ENCODE measurements around the gene AFTPH. TPM values are rescaled to one million over a fixed set of nuclear protein-coding genes. Genes with fewer than 3 reads are reported as not detected.

The AFTPH gene
- 17.9 TPM for total RNA-seq (2021; ENCODE audit: unreplicated experiment)
- 10.6 TPM for polyA plus RNA-seq (2012; ENCODE audit: insufficient read length)
- Bru-seq, nascent RNA, result percentile 78 among the genes with signal in this experiment
- percentile 73 among the genes with signal in this experiment for BruChase-seq, experiment 1, labeled RNA remaining after a 2-hour chase
- BruChase-seq, experiment 2, labeled RNA remaining after a 6-hour chase, result percentile 68 among the genes with signal in this experiment
- long read RNA-seq, full-length matches to known transcripts, result 21 of 46 reads
- long read RNA-seq, partial matches to known transcripts, result 5 of 46 reads
- long read RNA-seq, other reads (novel, unspliced or antisense), result 20 of 46 reads

- BruUV-seq (replicated peaks), result no TSS peak
- H3K4me1 ChIP-seq (ENCODE audit: control insufficient read depth, insufficient read depth, low read length), result peaks cover 16% of the 10 kb centered on the region
- in situ Hi-C loops (cut with HindIII; ENCODE audit: low pct_unique_long_range_greater_than_20kb, low sequenced_read_pairs), result no loop called here
- H3K27me3 ChIP-seq (ENCODE audit: control insufficient read depth, insufficient read depth, low read length), result peaks cover 10% of the 10 kb centered on the region
- intact Hi-C loops (cut with micrococcal nuclease; ENCODE audit: unreplicated experiment), result loop anchor here (2.0 to 5.0 kb wide), 2 partner anchors 38 to 349 kb away; no protein-coding TSS in a partner anchor
- H3K36me3 ChIP-seq (ENCODE audit: control insufficient read depth, insufficient read depth, low read length), result no peaks in the 10 kb centered on the region; the same call in 1 of the 2 replicates
- H3K27ac ChIP-seq (ENCODE audit: low read length), result peak within 1 kb of the TSS; percentile 95
- ChIA-PET CTCF (interaction anchor here (0.5 kb wide), 1 partner anchor 59 kb away, joined by 15 read pairs; no protein-coding TSS in a partner anchor), POLR2A (interaction anchor here (0.7 kb wide), 1 partner anchor 130 kb away, joined by 3 read pairs; the partner anchor contains the start of gene SERTAD2)
- no peaks in the 10 kb centered on the region for H3K9me3 ChIP-seq (ENCODE audit: control insufficient read depth, insufficient read depth, low read depth, low read length)
- TF ChIP-seq TCF7L2 (IDR thresholded peaks at IDR 0.05; ENCODE audit: low read depth, low read length) (peak; percentile 10; the same call in 1 of the 2 replicates), POLR2AphosphoS5 (IDR thresholded peaks at IDR 0.05; ENCODE audit: low read depth, low read length) (peak; percentile 59; the same call in 1 of the 2 replicates), CTCF (IDR thresholded peaks at IDR 0.05) (no peak), SIN3A (IDR thresholded peaks at IDR 0.05; ENCODE audit: borderline replicate concordance, insufficient read depth, low read depth, low read length) (peak; percentile 85; the same call in 1 of the 2 replicates)
- TF ChIP-seq, protein P1, sequence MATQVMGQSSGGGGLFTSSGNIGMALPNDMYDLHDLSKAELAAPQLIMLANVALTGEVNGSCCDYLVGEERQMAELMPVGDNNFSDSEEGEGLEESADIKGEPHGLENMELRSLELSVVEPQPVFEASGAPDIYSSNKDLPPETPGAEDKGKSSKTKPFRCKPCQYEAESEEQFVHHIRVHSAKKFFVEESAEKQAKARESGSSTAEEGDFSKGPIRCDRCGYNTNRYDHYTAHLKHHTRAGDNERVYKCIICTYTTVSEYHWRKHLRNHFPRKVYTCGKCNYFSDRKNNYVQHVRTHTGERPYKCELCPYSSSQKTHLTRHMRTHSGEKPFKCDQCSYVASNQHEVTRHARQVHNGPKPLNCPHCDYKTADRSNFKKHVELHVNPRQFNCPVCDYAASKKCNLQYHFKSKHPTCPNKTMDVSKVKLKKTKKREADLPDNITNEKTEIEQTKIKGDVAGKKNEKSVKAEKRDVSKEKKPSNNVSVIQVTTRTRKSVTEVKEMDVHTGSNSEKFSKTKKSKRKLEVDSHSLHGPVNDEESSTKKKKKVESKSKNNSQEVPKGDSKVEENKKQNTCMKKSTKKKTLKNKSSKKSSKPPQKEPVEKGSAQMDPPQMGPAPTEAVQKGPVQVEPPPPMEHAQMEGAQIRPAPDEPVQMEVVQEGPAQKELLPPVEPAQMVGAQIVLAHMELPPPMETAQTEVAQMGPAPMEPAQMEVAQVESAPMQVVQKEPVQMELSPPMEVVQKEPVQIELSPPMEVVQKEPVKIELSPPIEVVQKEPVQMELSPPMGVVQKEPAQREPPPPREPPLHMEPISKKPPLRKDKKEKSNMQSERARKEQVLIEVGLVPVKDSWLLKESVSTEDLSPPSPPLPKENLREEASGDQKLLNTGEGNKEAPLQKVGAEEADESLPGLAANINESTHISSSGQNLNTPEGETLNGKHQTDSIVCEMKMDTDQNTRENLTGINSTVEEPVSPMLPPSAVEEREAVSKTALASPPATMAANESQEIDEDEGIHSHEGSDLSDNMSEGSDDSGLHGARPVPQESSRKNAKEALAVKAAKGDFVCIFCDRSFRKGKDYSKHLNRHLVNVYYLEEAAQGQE (IDR thresholded peaks at IDR 0.05; ENCODE audit: insufficient read depth in 1 of 2, low read depth in 2 of 2, low read length in 1 of 2), result no peak
- DNase-seq (ENCODE audit: low read depth, low spot score) (peak; percentile 95), ATAC-seq (peak; percentile 100)
- H3K4me3 ChIP-seq (ENCODE audit: low read depth in 2 of 2, low read length in 2 of 2), result peak within 1 kb of the TSS; percentile 94
Measured at GRCh38 chr2:64523666-64524603, at the start of gene AFTPH. Gene AFTPH (plus strand): TSS chr2:64524328. CDS start chr2:64551475, 27,147 bp downstream.

DNA sequence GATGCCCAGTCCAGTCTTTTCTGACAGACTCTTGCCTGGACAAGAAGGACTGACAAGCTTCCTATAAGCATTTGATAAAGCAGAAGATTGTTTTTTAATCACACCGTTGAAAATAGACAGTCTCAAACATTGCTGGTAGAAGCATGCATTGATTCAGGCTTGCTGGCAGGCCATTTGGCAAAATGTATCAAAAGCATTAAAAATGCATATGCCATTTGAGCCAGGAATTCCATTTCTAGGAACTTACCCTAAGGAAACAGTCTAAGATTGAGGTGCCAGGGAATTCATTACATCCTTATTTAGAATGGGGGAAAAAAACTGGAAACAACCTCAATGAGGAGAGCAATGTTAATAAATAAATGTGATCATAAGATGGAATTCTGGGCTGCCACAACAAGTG is 49.5 kb upstream of the AFTPH start:
- no TSS peak for BruUV-seq (replicated peaks)

More for the DNA sequence above, 49.5 kb upstream of the AFTPH start:
- CTCF ChIA-PET, result no interaction called here
- intact Hi-C loops (cut with micrococcal nuclease; ENCODE audit: unreplicated experiment) (no loop called here), in situ Hi-C loops (cut with HindIII; ENCODE audit: low pct_unique_long_range_greater_than_20kb, low sequenced_read_pairs) (no loop called here)
- DNase-seq (ENCODE audit: low read depth, low spot score) (no peak), ATAC-seq (no peak)
- Histone ChIP-seq H3K4me3 (ENCODE audit: low read depth in 2 of 2, low read length in 2 of 2) (no peak overlapping the region), H3K36me3 (ENCODE audit: control insufficient read depth, insufficient read depth, low read length) (no peaks in the 10 kb centered on the region), H3K27me3 (ENCODE audit: control insufficient read depth, insufficient read depth, low read length) (no peaks in the 10 kb centered on the region; the same call in 1 of the 2 replicates), H3K4me1 (ENCODE audit: control insufficient read depth, insufficient read depth, low read length) (no peaks in the 10 kb centered on the region), H3K27ac (ENCODE audit: low read length) (no peak overlapping the region), H3K9me3 (ENCODE audit: control insufficient read depth, insufficient read depth, low read depth, low read length) (no peaks in the 10 kb centered on the region)
- POLR2A ChIA-PET, result no interaction called here
- TF ChIP-seq, protein P1 (IDR thresholded peaks at IDR 0.05; ENCODE audit: insufficient read depth in 1 of 2, low read depth in 2 of 2, low read length in 1 of 2), result no peak
- TF ChIP-seq POLR2AphosphoS5 (IDR thresholded peaks at IDR 0.05; ENCODE audit: low read depth, low read length) (no peak), CTCF (IDR thresholded peaks at IDR 0.05) (no peak), SIN3A (IDR thresholded peaks at IDR 0.05; ENCODE audit: borderline replicate concordance, insufficient read depth, low read depth, low read length) (no peak), TCF7L2 (IDR thresholded peaks at IDR 0.05; ENCODE audit: low read depth, low read length) (no peak)
